Psoas muscle (tissue), 8 donors: Measurements from ENCODE around the gene NPB. TPM values are rescaled to one million over a fixed set of nuclear protein-coding genes. Genes with fewer than 3 reads are reported as not detected.

Experiments used
- ATAC-seq, 4 donors: fragments of 200-7000 bp; cut with Tn5 transposase; one replicate each; pipeline ENCODE4 v1.9.1; 2020; ENCODE audit warnings: moderate library complexity in 3 of 4, mild to moderate bottlenecking in 2 of 4
- DNase-seq, 2 donors: peaks; one replicate each; pipeline ENCODE4 v3.0.0-alpha.2; 2020
- H3K27ac ChIP-seq: fragments of 200-600 bp; one replicate; pipeline ENCODE4 v1.8.0; 2022
- H3K27me3 ChIP-seq, 3 donors: fragments of 200-600 bp in 1 of 3; one replicate each; pipeline versions ENCODE4 v1.6.1 to v1.8.0; 2013 to 2022; ENCODE audit warnings: low read length in 2 of 3, mild to moderate bottlenecking in 2 of 3, moderate library complexity in 1 of 3; ENCODE audit not compliant: insufficient read depth in 3 of 3
- H3K36me3 ChIP-seq, 2 donors: fragments of 200-600 bp in 1 of 2; one replicate each; pipeline versions ENCODE4 v1.6.1 to v1.8.0; 2013 to 2022; ENCODE audit warnings: low read depth in 1 of 2, mild to moderate bottlenecking in 1 of 2, moderate library complexity in 1 of 2; ENCODE audit not compliant: insufficient read depth in 1 of 2
- H3K4me1 ChIP-seq: fragments of 200-600 bp; one replicate; pipeline ENCODE4 v1.8.0; 2022
- H3K4me3 ChIP-seq: fragments of 200-600 bp; one replicate; pipeline ENCODE4 v1.8.0; 2022; ENCODE audit warnings: mild to moderate bottlenecking
- H3K9me3 ChIP-seq: fragments of 200-600 bp; one replicate; pipeline ENCODE4 v1.8.0; 2022
- WGBS, 3 donors: extraction: QIAGEN DNeasy Blood & Tissue Kit; methylation state at CpG; one replicate each; pipeline versions ENCODE4 v1.1.6 to v1.1.7; 2013; 5-methylcytosine and 5-hydroxymethylcytosine counted together
- intact Hi-C, 2 donors: fragments of 100-400 bp; cut with DNase I; formaldehyde crosslinking; loops; one replicate each; pipeline versions ENCODE4 v1.11.0 to v1.14.2; 2022
- polyA plus RNA-seq, 3 donors: library from polyadenylated mRNA; stranded (reverse); fragments of 200-250 nt; gene quantifications; one replicate each; pipeline ENCODE4 v1.2.3, GENCODE V29; 2013
- total RNA-seq, 4 donors: library from RNA; stranded (reverse); fragmentation: NEBNext Ultra II Directional in 2 of 4; extraction: Animal tissue kit (Norgen Biotek cat#: 25700) in 2 of 4; gene quantifications; one replicate each; pipeline versions ENCODE4 v1.2.1 to v1.2.4, GENCODE V29; 2021 to 2023
- TF ChIP-seq, protein P1 (sequence below): fragments of 200-600 bp; IDR thresholded peaks from one replicate; pipeline ENCODE4 v1.8.0; 2022; ENCODE audit warnings: antibody characterized with exemption
- donor health status: healthy with polysubstance abuse.
- donor health status: DM: no; HTN: no; CAD: no; lungs with moderate emphysema.
- donor health status: Bipolar disorder and iron deficiency.
- donor health status: healthy.
- donor health status: DM: yes; HTN: yes; CAD: no.
- donor health status: DM: no; HTN: no; CAD: no.
- donor health status: DM: no; HTN: no; CAD: no.
- donor health status: DM: yes; HTN: yes; CAD: no.

NPB gene
- total and polyA plus RNA-seq, 7 donors = 0.42 to 2.9 (median 0.73) TPM

DNA sequence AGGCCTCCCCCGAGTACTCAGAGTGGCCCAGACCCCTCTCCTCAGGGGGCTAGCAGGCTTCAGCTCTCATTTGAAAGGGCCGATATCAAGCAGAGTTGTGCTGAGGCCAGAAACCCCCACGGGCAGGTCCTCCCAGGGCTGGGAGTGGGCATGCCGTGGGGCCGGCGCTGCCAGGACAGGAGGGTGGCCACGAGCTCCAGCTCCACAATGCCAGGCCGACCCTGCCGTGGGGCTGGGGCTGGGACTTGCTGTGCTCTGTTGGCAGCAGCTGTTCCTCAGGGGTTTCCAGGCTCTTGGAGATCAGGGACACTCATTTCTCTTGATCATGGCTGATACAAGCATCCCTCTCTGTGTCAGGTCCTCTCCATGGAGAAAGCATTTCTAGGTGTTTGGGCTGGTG is 3.2 kb upstream of the NPB start:
- DNase-seq (no peak), ATAC-seq (no peak)
- WGBS, 3 donors = 85 to 88% (median 86%) methylated on average over 9 of the region's 9 CpGs

DNA sequence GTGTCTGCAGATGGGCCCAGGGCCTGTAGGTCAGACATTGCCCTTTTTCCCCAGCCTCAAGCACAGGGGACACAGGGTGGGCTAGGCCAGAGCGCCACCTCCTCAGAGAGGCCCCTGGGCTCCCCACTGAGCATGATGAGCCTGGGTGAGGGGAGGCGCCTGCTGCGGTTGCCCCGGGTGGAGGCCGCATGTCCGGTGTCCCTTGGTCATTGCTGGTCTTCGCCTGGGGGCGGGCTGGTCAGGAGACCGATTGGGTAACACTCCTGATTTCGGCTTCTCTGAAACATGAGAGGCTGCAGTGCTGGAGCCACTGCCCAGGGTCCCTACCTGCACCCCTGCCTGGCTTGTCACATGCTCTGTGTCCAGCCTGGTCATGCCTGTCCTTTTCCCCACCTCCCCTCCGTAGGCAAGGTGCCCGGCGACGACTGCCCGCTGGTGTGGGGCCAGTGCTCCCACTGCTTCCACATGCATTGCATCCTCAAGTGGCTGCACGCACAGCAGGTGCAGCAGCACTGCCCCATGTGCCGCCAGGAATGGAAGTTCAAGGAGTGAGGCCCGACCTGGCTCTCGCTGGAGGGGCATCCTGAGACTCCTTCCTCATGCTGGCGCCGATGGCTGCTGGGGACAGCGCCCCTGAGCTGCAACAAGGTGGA is 2.4 kb upstream of the NPB start:
- intact Hi-C loops = no loop called here
- Histone ChIP-seq H3K9me3 (no peaks in the 10 kb centered on the region), H3K36me3 (peaks cover 0 to 71% of the 10 kb centered on the region in 2 donors), H3K27ac (no peak overlapping the region), H3K4me1 (peaks cover 4% of the 10 kb centered on the region), H3K4me3 (no peak overlapping the region), H3K27me3 (no peaks in the 10 kb centered on the region)
- peak in 1 of 4 donors; percentile 14 for ATAC-seq
- WGBS, 3 donors = 81 to 88% (median 86%) methylated on average over 22 of the region's 22 CpGs
- TF ChIP-seq, protein P1, sequence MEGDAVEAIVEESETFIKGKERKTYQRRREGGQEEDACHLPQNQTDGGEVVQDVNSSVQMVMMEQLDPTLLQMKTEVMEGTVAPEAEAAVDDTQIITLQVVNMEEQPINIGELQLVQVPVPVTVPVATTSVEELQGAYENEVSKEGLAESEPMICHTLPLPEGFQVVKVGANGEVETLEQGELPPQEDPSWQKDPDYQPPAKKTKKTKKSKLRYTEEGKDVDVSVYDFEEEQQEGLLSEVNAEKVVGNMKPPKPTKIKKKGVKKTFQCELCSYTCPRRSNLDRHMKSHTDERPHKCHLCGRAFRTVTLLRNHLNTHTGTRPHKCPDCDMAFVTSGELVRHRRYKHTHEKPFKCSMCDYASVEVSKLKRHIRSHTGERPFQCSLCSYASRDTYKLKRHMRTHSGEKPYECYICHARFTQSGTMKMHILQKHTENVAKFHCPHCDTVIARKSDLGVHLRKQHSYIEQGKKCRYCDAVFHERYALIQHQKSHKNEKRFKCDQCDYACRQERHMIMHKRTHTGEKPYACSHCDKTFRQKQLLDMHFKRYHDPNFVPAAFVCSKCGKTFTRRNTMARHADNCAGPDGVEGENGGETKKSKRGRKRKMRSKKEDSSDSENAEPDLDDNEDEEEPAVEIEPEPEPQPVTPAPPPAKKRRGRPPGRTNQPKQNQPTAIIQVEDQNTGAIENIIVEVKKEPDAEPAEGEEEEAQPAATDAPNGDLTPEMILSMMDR = no peak
- no peak for DNase-seq

More for the DNA sequence above, 3.2 kb upstream of the NPB start:
- H3K27me3 ChIP-seq = no peaks in the 10 kb centered on the region
- intact Hi-C loops = no loop called here
- H3K4me1 ChIP-seq = peaks cover 4% of the 10 kb centered on the region
- H3K27ac ChIP-seq = no peak overlapping the region
- no peaks in the 10 kb centered on the region for H3K9me3 ChIP-seq
- H3K36me3 ChIP-seq = peaks cover 0 to 71% of the 10 kb centered on the region in 2 donors
- no peak overlapping the region for H3K4me3 ChIP-seq
- TF ChIP-seq, protein P1 = no peak

DNA sequence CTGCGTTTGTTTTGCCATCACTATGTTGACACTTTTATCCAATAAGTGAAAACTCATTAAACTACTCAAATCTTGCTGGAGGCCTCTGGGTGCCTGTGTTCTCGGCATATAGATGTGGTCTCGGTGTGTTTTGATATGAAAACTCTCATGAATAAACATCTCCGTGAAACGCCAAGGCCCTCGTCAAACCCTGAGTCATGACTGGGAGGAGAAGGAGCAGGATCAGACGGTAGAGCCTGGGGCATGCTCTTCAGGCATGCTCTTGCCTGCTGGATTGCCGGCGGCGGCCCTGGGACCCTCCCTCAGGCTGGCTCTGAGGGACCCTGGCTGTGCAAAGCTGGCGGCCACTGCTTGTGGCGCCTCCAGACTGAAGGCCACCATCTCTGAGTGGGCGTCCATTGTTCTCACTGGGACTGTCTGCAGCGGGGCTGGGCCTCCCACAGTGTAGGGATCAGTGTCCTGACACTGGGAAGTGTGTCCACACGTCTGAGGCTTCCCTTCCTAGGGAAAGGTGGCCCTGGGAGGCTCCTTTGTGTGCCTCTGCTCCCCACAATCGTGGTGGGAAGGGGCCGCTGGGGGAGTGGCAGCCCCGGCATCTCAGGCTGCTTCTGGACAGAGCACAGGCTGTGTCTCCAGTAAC is 1.7 kb upstream of the NPB start:
- Histone ChIP-seq H3K36me3 (peaks cover 0 to 71% of the 10 kb centered on the region in 2 donors), H3K27ac (no peak overlapping the region), H3K4me1 (peaks cover 4% of the 10 kb centered on the region), H3K9me3 (no peaks in the 10 kb centered on the region), H3K4me3 (no peak overlapping the region), H3K27me3 (no peaks in the 10 kb centered on the region)
- no peak for ATAC-seq
- WGBS, 3 donors = 72 to 85% (median 81%) methylated on average over 18 of the region's 18 CpGs
- TF ChIP-seq, protein P1 = no peak
- DNase-seq = no peak
- intact Hi-C loops = no loop called here

DNA sequence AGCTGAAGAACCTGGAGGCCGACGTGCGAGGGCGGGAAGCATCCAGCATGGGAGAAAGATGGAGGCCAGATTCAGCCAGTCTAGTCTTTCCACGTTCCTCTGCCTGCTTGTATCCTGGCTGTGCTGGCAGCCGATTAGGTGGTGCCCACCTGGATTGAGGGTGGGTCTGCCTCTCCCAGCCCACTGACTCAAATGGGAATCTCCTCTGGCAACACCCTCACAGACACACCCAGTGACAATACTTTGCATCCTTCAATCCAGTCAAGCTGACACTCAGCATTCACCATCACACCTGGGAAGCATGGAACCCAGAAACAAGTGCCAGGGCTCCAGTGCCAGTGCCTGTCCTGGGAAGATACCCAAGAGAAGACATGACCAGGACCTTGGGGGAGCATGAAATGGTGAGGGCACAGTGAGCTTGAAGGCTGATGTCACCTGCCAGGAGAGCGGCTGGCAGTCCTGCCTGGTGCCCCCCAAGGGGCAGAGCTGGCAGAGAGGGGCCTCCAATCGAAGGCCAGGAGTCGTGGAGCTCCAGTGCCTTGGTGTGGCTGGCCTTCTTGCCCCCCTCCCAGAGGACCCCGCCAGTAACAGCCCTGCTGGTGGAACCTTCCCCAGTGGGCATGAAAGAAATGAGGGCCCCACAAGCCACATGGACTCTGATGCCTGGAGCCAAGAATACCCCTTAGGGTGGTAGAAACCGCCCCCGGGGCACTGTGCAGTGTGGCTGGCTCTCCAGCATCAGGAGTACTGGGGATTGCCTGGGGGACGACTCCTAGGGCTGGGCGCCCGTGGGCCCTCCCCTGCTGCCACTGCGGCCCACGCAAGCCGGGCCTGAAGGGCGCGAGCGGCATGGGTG is 643 bp upstream of the NPB start:
- no peaks in the 10 kb centered on the region for H3K27me3 ChIP-seq
- no peak for DNase-seq
- intact Hi-C loops = no loop called here
- TF ChIP-seq, protein P1 = no peak
- peak in 3 of 4 donors; percentile 3 to 8 (median 5) for ATAC-seq
- peak overlapping the region; percentile 57 for H3K4me3 ChIP-seq
- H3K36me3 ChIP-seq = peaks cover 0 to 67% of the 10 kb centered on the region in 2 donors
- no peaks in the 10 kb centered on the region for H3K9me3 ChIP-seq
- H3K27ac ChIP-seq = no peak overlapping the region
- WGBS, 3 donors = 37 to 48% (median 45%) methylated on average over 20 to 21 of the region's 21 CpGs
- peaks cover 4% of the 10 kb centered on the region for H3K4me1 ChIP-seq
